Measurements from ENCODE around the gene IL16. TPM values are rescaled to one million over a fixed set of nuclear protein-coding genes. Genes with fewer than 3 reads are reported as not detected.

The IL16 gene
- total RNA-seq, 1 donor from 2014 or later = not detected

DNA sequence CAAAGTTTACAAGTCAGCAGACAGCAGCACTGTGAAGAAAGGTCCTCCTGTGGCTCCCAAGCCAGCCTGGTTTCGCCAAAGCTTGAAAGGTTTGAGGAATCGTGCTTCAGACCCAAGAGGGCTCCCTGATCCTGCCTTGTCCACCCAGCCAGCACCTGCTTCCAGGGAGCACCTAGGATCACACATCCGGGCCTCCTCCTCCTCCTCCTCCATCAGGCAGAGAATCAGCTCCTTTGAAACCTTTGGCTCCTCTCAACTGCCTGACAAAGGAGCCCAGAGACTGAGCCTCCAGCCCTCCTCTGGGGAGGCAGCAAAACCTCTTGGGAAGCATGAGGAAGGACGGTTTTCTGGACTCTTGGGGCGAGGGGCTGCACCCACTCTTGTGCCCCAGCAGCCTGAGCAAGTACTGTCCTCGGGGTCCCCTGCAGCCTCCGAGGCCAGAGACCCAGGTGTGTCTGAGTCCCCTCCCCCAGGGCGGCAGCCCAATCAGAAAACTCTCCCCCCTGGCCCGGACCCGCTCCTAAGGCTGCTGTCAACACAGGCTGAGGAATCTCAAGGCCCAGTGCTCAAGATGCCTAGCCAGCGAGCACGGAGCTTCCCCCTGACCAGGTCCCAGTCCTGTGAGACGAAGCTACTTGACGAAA, 103.1 kb downstream of the IL16 start:
- Histone ChIP-seq H3K36me3 (ENCODE audit: control insufficient read depth, insufficient read depth, low read length) (no peaks in the 10 kb centered on the region), H3K27me3 (ENCODE audit: control insufficient read depth, insufficient read depth, low read length) (peaks cover 4% of the 10 kb centered on the region), H3K4me3 (ENCODE audit: low read depth, low read length) (no peak overlapping the region)
- TF ChIP-seq, protein P1, sequence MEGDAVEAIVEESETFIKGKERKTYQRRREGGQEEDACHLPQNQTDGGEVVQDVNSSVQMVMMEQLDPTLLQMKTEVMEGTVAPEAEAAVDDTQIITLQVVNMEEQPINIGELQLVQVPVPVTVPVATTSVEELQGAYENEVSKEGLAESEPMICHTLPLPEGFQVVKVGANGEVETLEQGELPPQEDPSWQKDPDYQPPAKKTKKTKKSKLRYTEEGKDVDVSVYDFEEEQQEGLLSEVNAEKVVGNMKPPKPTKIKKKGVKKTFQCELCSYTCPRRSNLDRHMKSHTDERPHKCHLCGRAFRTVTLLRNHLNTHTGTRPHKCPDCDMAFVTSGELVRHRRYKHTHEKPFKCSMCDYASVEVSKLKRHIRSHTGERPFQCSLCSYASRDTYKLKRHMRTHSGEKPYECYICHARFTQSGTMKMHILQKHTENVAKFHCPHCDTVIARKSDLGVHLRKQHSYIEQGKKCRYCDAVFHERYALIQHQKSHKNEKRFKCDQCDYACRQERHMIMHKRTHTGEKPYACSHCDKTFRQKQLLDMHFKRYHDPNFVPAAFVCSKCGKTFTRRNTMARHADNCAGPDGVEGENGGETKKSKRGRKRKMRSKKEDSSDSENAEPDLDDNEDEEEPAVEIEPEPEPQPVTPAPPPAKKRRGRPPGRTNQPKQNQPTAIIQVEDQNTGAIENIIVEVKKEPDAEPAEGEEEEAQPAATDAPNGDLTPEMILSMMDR (IDR thresholded peaks at IDR 0.05; ENCODE audit: insufficient read depth, low read length, poor library complexity, severe bottlenecking) = no peak
- no peak for DNase-seq (ENCODE audit: low read depth)

DNA sequence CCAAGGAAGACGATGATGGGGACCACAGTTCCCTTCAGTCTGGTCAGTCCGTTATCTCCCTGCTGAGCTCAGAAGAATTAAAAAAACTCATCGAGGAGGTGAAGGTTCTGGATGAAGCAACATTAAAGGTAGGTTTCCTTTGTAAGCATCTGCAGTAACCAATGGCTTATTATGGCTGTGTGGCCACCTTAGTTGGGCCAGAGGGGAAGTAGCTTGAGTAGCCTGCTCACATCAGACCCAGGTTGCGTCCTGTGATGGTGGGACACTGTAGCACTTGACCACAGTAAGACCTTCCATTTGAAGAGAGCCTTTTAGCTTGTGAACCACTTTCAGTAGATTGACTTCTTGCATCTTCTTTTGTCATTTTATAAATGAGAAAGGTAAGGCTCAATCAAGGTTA, 104.7 kb downstream of the IL16 start:
- H3K27me3 ChIP-seq (ENCODE audit: control insufficient read depth, insufficient read depth, low read length) = peaks cover 4% of the 10 kb centered on the region
- no peak overlapping the region for H3K4me3 ChIP-seq (ENCODE audit: low read depth, low read length)
- DNase-seq (ENCODE audit: low read depth) = no peak
- no peaks in the 10 kb centered on the region for H3K36me3 ChIP-seq (ENCODE audit: control insufficient read depth, insufficient read depth, low read length)
- TF ChIP-seq, protein P1 (IDR thresholded peaks at IDR 0.05; ENCODE audit: insufficient read depth, low read length, poor library complexity, severe bottlenecking) = no peak

DNA sequence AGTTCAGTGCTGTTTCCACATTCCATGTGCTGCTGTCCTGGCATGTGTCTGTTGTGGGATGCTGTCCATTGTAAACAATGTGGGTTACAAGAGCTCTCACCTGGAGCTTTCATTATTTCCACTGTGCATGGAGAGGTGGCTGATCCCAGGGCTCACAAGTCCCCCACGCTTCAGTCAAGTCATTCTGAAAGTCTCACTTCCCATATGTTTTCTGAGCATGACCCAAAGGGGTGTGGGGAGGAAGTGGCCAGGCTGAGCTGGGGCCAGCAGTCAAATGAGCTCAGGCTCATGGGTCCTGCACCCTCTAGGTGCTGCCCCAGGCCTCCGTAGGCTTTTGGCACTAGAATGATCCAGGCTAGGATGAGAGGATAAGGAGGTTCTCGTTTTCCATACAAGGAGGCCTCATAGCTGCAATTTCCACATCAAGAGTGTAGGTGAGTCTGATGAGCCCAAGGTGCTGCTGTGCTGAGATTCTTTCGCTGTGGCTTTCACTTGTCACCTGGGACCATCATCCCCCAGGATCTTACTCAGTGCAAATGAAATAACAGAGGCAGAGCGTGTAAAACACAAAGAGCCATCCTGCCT, 105.2 kb downstream of the IL16 start:
- H3K27me3 ChIP-seq (ENCODE audit: control insufficient read depth, insufficient read depth, low read length) = peaks cover 4% of the 10 kb centered on the region
- DNase-seq (ENCODE audit: low read depth) = no peak

DNA sequence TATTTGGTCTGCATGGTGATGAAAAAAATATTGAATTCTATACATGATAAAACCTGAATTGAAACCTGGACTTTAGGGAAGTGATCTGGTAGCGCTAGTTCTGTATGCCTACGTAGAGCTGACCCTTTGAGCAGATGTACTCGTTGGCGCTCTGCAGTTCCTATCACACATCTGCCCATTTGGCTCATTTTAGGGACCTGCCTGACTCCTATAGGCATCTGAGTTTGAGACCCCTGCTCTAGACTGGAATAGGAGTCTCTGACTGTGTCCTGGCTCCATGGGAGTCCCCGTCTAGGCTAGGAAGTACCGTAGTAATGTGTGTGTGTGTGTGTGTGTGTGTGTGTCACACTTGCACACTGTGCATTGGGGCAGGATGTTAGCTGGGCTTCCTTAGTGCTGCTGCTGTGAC, 106.0 kb downstream of the IL16 start:
- Histone ChIP-seq H3K36me3 (ENCODE audit: control insufficient read depth, insufficient read depth, low read length) (no peaks in the 10 kb centered on the region), H3K27me3 (ENCODE audit: control insufficient read depth, insufficient read depth, low read length) (peaks cover 4% of the 10 kb centered on the region), H3K4me3 (ENCODE audit: low read depth, low read length) (no peak overlapping the region)
- TF ChIP-seq, protein P1 (IDR thresholded peaks at IDR 0.05; ENCODE audit: insufficient read depth, low read length, poor library complexity, severe bottlenecking) = no peak
- no peak for DNase-seq (ENCODE audit: low read depth)

More for the DNA sequence above, 105.2 kb downstream of the IL16 start:
- Histone ChIP-seq H3K36me3 (ENCODE audit: control insufficient read depth, insufficient read depth, low read length) (no peaks in the 10 kb centered on the region), H3K4me3 (ENCODE audit: low read depth, low read length) (no peak overlapping the region)
- TF ChIP-seq, protein P1 (IDR thresholded peaks at IDR 0.05; ENCODE audit: insufficient read depth, low read length, poor library complexity, severe bottlenecking) = no peak

DNA sequence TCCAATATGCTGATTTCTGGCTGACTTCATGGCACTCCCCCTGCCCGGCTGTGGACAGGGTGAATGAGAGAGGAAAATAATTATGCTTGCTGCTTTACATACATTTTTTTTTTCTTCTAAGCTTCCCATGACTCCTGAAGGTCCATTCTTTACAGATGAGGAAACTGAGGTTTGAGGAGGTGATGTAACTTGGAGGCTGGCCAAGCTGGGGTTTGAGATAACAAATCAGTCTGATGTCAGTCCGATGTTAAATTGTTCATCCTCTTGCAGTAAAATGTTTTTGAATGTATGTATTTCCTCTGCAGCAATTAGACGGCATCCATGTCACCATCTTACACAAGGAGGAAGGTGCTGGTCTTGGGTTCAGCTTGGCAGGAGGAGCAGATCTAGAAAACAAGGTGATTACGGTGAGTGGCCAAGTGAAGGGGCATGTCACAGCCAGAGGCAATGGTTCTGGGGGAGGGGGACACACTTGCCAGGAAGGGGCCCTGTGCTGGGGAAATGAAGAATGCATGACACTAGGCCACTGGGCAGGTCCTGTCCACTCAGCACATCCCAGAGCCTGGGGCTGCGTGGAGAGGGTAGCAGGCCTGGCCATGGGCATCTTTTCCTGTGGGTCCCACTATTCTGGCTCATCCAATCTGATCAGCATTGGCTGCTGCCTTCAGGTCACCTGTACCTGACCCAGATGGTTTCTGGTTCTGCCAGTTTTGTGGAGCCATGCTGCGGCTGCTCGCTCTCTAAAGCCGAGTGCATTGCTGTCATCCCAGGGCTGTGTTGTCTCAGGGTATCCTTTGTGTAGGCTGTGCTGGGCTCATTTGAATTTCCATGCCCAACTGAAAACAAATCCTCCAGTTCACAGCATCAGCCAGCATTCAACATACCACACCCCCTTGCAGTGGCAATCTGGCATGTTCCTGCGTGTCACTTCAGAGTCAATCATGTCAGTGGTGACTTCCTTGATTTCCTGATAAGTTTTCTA, 106.9 kb downstream of the IL16 start:
- Histone ChIP-seq H3K4me3 (ENCODE audit: low read depth, low read length) (no peak overlapping the region), H3K27me3 (ENCODE audit: control insufficient read depth, insufficient read depth, low read length) (peaks cover 2% of the 10 kb centered on the region), H3K36me3 (ENCODE audit: control insufficient read depth, insufficient read depth, low read length) (no peaks in the 10 kb centered on the region)
- no peak for DNase-seq (ENCODE audit: low read depth)
- TF ChIP-seq, protein P1 (IDR thresholded peaks at IDR 0.05; ENCODE audit: insufficient read depth, low read length, poor library complexity, severe bottlenecking) = no peak

Measured in kidney epithelial cell (primary cell).